Measurements from ENCODE around the gene ADGRG3.

DNA sequence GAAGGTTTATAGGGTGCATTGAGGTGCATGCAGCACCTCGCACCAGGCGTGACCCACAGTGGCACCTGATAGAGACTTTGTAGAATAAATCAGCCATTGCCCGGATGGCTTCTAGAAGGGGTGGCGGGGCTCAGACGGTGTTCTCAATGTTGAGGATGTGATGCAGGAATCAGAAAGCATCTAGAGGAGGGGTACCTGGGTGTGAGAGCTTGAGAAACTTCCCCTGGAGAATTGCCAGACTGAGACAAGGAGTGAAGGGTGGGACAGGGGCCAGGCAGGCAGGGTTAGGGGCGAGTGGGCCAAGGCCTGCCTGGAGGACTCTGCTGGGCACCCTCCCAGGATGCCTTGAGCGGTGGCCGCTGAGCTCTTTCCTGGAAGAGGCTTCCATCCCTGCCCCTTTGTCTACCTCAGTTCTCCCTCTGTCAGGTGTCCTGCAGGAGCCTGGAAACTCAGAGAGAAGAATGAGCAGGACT lies 48.9 kb upstream of the ADGRG3 start:
- TF ChIP-seq U2AF1 (optimal IDR thresholded peaks at IDR 0.05; ENCODE audit: low read depth, low read length) (no peak), ZNF260 (CRISPR knock-in tag; IDR thresholded peaks at IDR 0.05; ENCODE audit: borderline replicate concordance, low read depth) (no peak), SP1 (IDR thresholded peaks at IDR 0.05) (no peak), SP1 (CRISPR knock-in tag; IDR thresholded peaks at IDR 0.05) (no peak), ZNF484 (CRISPR knock-in tag; IDR thresholded peaks at IDR 0.05; ENCODE audit: borderline replicate concordance, low read depth) (no peak), RELA (CRISPR knock-in tag; IDR thresholded peaks at IDR 0.05) (no peak), ZBTB33 (CRISPR knock-in tag; IDR thresholded peaks at IDR 0.05) (no peak), REST (IDR thresholded peaks at IDR 0.05; ENCODE audit: borderline replicate concordance in 1 of 2, low read depth in 1 of 2, low read length in 2 of 2) (no peak), ZBTB40 (IDR thresholded peaks at IDR 0.05) (no peak), ZBTB40 (CRISPR knock-in tag; IDR thresholded peaks at IDR 0.05) (no peak)
- TF ChIP-seq, protein P1, sequence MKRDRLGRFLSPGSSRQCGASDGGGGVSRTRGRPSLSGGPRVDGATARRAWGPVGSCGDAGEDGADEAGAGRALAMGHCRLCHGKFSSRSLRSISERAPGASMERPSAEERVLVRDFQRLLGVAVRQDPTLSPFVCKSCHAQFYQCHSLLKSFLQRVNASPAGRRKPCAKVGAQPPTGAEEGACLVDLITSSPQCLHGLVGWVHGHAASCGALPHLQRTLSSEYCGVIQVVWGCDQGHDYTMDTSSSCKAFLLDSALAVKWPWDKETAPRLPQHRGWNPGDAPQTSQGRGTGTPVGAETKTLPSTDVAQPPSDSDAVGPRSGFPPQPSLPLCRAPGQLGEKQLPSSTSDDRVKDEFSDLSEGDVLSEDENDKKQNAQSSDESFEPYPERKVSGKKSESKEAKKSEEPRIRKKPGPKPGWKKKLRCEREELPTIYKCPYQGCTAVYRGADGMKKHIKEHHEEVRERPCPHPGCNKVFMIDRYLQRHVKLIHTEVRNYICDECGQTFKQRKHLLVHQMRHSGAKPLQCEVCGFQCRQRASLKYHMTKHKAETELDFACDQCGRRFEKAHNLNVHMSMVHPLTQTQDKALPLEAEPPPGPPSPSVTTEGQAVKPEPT (CRISPR knock-in tag; IDR thresholded peaks at IDR 0.05; ENCODE audit: low read depth) = no peak
- TF ChIP-seq, protein P2, sequence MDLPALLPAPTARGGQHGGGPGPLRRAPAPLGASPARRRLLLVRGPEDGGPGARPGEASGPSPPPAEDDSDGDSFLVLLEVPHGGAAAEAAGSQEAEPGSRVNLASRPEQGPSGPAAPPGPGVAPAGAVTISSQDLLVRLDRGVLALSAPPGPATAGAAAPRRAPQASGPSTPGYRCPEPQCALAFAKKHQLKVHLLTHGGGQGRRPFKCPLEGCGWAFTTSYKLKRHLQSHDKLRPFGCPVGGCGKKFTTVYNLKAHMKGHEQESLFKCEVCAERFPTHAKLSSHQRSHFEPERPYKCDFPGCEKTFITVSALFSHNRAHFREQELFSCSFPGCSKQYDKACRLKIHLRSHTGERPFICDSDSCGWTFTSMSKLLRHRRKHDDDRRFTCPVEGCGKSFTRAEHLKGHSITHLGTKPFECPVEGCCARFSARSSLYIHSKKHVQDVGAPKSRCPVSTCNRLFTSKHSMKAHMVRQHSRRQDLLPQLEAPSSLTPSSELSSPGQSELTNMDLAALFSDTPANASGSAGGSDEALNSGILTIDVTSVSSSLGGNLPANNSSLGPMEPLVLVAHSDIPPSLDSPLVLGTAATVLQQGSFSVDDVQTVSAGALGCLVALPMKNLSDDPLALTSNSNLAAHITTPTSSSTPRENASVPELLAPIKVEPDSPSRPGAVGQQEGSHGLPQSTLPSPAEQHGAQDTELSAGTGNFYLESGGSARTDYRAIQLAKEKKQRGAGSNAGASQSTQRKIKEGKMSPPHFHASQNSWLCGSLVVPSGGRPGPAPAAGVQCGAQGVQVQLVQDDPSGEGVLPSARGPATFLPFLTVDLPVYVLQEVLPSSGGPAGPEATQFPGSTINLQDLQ (CRISPR knock-in tag; IDR thresholded peaks at IDR 0.05) = no peak
- TF ChIP-seq, protein P3, sequence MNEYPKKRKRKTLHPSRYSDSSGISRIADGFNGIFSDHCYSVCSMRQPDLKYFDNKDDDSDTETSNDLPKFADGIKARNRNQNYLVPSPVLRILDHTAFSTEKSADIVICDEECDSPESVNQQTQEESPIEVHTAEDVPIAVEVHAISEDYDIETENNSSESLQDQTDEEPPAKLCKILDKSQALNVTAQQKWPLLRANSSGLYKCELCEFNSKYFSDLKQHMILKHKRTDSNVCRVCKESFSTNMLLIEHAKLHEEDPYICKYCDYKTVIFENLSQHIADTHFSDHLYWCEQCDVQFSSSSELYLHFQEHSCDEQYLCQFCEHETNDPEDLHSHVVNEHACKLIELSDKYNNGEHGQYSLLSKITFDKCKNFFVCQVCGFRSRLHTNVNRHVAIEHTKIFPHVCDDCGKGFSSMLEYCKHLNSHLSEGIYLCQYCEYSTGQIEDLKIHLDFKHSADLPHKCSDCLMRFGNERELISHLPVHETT (CRISPR knock-in tag; conservative IDR thresholded peaks at IDR 0.05) = no peak

Data from HepG2 (cell line).